ENCODE measurements around the gene IMMP2L.

Gene IMMP2L

DNA sequence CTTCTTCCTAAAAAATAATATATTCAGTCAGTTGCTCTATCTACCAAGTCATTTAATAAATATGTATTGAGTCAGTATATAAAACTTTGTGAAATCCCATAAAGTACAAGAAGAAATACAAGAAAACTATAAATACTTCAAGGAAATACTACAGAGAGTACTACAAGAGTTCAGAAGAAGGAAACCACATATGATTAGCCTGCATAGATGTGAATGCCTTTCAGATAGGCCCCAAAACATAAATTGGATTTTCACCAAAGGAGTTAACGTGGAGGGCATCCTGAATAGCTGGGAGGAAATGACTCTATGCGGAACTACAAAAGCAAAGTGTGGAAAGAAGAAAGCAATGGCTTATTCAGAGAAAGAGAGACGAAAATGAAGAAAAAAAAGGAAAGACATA is 351.3 kb downstream of the IMMP2L start:
- DNase-seq (ENCODE audit: low read depth): peak; percentile 78

DNA sequence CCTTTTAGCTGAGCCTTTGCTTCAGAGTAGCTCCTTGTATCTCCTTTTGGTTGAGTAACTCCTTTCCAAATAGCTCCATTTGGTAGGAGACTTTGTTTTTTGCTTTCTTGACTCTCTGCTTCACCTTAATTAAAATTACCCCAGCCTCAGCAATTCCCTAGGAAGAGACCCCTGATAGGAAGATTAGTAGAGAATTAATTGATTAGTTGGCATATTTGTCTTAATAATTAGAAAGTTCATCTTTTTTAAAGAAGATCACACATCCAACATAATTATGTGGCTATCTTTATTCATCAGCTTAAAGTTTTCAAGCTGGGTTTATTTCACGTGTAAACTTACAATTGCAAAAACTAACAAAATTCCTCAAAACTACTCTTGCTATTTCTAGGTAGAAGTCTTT is 352.2 kb downstream of the IMMP2L start:
- DNase-seq (ENCODE audit: low read depth): no peak

DNA sequence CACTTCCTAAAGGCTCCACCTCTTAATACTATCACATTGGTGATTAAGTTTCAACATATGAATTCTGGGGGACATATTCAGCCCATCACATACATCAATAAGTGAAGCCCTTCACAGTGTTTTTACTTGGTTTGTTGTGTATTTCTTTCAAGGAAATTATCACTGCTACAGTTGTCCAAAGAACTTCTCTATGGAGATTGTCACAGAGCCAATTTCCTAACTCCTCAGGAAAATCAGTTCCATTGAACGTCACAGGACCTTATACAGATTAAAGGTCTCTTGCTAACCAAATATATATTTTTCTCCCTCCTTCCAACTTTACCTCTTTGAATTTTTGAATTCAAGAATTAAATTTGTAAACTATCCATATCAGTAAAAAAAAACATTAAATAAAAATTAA is 357.0 kb downstream of the IMMP2L start:
- DNase-seq (ENCODE audit: low read depth): no peak

DNA sequence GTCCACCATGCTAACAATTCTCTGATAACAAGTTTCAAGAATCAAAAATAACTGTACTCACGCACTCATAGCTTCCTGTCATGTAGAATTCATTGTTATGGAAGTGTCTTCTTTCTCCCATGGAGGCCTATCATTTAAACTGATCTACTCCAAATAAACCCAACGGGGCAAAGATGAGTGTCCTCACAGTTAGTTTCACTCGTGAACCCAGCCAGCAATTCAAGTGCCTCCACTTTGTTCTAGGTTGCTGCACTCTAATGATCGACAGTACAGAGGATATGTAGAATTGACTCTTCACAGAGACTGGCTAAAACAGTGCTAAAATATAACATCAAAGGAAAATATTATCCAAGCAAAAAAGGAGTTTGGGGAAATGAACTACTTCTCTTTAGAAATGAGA is 360.0 kb downstream of the IMMP2L start:
- no peak for DNase-seq (ENCODE audit: low read depth)

DNA sequence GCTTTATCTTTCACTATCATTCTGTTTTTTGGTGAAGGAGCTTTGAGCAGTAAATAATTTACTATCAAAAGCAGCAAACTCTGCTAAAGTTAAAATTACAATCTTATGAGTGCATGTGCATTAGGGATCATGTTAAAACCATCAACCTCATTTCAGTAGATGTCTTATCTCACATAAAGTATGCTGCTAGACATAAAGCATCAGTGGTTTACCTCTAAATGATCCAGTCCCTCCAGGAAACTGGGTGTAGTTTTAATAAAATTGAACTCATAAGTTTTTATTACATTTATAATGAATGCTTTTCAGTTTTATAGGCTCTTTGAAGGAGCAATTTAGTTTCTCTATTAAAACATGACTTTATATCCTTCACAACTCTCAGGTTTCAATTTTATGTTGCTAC is 362.6 kb downstream of the IMMP2L start:
- DNase-seq (ENCODE audit: low read depth): peak; percentile 32

DNA sequence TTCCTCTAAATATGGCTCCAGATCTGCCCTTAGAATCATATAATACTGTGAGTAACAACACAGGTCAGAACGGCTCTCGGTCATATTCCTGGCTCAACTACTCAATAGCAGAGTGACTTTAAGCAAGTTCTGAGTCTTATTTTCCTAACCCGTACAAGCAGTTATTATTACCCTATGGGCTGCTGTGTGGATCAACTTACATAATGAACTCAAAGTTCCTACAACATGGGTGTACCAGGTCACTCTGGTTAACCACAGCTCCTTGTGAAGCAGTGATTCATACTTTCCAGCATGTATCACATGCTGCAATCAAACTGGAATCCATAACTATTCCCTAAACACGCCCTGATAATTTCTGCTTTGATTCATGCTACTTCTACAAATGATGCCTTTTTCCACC is 364.0 kb downstream of the IMMP2L start:
- DNase-seq (ENCODE audit: low read depth): peak; percentile 100

DNA sequence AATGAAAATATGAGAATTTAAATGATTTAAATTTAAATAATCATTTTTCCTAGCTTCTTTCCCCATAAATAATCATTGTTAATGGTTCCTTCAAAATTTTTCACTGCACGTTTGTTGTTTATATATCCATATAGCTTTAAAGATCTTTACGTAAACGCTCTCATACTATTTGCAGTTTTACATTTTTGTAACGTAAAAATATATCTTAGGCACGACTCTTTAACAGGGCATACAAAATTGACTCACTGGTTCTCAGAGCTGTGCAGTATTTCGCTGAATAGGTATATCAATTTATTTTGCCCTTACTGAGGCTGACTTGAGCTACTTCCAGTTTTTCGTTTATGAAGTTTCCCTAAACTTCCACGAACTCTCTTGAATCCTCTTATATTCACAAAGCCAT is 365.6 kb downstream of the IMMP2L start:
- no peak for DNase-seq (ENCODE audit: low read depth)

DNA sequence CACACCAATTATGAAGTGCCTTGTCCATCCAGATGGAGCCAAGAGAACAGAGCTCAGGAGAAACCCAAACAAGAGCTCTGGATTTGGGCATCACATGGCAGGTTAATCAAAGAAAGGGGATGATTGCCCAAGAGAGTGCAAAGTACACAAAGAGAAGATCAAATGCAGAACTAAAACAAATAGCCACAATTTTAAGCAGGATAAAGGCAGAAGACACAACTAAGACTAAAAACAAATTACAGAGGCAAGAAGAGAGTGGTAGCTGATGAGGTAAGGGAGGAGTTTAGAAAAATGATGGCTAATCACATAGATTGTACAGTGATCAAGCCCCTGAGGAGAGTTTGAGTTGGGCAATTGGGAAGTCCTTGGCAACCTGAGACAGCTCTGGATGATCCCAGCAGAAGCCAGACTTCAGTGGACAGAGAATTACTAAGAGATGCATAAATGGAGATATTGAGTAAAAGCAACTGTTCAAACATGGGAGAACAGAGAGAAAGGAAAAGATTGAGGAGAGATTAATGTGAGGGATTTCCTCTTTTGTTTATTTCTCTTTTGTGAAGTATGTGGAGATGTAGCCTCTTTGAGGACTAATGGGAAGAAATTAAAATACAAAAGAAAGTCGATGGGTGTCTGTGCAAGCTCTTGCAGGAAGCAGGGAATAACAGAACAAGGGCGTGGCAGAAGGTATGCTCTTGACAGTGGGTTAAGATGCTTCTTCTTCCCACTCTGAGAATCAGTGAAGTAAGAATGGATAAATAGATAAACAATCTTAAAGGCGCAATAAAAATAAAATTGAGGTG is 369.5 kb downstream of the IMMP2L start:
- DNase-seq (ENCODE audit: low read depth): no peak

DNA sequence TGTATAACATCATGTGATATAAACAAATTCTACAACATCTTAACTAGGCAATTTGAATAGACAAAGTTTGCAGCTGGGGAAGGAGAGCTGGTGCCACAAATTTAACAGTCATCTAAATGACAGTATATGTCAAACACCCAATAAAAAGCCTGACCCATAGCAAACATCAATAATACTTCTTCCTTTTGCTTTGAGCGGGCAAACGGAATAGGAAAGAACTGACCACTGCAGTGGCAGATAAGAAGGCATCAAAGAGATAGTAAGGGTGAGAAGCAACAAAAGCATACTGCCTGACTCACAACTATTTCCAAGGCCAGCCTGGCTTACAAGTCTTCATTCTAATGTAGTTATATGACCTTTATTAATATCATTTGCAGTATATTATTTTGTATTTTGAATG is 371.5 kb downstream of the IMMP2L start:
- DNase-seq (ENCODE audit: low read depth): no peak

DNA sequence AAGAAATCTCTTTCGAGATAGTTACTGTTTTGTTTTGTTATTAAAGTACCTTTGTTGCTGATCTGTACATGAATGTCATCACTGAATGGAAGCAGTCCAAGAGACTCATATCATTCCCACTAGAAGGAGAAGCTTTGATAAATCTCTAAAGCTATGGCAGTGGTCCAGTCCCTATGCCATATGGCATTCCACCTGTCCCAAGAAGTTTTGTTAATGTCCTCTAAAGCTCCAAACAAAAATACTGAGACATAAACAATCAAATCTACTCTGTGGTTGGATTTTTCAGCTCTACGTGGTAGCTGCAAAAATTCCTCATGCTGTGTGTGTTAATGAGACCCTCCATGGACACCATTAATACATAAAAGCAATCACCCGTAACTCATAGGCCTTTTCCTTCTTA is 377.3 kb downstream of the IMMP2L start:
- no peak for DNase-seq (ENCODE audit: low read depth)

DNA sequence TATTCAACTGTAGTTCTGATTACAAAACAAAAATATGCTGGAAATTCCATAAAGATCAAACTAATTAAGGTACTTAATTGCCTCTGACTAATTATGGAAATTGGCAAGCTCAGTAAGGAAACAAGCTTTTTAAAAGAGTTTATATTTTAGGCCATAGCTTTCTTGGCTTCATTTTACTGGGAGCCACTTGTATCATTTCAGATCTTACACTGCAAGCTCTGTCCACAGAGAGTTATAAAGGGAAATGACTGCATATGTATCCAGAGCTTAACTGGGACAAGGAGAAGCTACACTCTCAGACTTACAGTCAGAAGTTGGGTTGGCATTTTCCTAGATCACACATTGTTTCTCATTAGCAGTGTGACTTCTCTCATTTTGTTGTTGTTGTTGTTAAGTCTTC is 379.0 kb downstream of the IMMP2L start:
- no peak for DNase-seq (ENCODE audit: low read depth)

DNA sequence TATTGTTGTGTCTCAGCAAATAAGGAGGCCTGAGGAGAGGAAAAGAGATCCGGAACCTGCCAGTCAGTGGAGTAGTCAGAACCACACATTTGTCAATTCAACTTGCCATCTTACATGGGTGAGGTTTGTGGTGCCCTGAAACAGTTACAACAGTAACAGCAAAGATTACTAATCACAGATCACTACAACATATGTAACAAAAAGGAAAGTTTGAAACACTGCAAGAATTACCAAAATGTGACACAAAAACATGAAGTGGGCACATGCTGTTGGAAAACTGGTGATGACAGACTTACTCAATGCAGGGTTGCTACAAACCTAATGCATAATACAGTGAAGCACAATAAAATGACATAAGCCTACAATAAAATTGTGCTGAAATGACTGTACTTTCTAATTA is 382.0 kb downstream of the IMMP2L start:
- DNase-seq (ENCODE audit: low read depth): no peak

DNA sequence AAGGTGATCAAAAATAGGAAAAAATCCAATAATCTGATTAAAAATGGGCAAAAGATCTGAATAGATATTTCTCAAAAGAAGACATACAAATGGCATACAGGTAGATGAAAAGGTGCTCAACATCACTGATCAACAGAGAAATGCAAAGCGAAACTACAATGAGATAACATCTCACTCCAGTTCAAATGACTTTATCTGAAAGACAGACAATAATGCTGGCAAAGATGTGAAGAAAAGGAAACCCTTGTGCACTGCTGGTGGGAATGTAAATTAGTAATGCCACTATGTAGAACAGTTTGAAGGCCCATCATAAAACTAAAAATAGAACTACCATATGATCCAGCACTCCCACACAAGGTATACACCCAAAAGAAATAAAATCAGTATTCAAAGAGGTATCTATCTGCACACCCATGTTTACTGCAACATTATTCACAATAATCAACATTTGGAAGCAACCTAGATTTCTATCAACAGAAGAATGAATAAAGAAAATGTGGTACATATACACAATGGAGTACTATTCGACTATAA is 386.3 kb downstream of the IMMP2L start:
- no peak for DNase-seq (ENCODE audit: low read depth)

DNA sequence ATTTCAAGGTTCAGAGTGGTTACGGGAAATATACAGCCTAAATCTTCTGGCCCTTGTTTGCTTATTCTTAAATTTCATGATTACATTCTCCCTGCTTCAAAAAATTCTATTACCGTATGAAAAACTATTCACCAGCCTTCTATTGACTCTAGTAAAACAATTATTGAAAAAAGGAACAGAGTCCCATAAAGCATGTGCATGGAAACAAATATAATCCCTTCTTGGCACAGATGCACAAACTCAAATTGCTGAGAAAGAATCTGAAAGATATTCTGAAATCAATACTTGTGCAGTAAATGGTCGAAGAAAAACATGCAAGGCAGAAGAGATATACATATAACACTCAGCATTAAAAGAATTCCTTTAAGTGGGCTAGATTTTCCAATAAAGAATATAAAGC is 387.8 kb downstream of the IMMP2L start:
- DNase-seq (ENCODE audit: low read depth): no peak

DNA sequence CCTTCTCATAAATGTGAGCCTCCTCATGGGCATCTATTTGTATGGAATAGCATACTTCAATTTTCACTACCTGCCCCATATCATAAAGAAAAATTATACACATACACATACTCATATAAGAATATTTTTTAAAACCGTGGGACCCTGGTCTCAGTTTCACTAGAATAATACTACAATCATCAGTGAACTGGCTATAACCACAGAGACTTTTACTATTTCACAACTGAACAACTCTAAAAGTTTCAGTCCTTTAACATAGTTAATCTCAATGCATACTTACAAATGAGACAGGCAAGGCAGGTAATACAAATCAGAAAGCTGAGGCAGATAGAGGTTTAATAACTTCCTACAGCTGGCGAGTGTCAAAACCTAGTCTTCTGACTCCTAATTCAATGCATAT is 388.3 kb downstream of the IMMP2L start:
- no peak for DNase-seq (ENCODE audit: low read depth)

DNA sequence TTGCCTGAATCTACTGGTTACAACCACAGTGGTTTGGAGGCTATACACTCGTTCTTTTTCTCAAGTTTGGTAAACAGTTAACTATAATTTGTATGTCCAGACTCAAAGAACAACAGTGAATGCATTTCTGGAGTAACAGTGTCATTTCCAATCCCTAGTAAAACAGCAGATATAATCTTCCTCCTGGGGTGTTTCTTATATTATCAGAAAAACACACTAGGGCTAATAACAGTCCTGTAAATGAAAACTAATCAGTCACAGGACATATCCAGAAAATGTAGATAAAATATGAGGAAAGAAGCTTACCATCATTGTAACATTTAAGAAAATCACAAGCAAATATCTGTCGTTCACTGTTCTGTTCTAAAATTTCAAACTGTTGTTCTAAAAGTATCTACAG is 388.8 kb downstream of the IMMP2L start:
- no peak for DNase-seq (ENCODE audit: low read depth)

DNA sequence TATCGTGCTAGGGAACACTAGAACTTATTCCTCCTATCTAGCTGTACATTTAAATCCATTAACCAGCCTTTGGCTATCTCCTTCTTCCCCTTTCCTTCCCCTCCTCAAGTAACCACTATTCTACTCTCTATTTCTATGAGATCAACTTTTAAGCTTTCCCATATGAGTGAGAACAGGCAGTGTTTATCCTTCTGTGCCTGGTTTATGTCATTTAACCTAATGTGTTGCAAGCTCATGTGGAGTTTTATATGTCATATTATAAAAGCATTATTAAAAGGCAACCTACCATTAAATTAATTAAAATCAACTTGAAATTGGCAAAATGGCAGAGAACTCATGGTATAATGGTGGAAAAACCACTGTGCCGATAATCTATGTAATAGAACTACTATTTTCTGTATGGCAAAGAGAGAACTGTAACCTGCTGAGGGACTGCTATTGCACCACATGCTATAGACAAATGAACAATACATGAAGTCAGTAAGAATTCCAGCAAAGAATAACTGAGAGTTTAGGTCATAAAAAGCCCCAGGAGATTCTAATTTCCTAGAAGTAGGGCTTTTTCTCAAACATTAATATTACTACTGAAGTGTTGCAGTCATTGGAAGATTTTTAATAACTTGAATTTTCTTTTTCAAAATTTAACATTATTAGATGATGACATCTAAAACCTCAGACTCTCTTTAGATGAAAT is 389.6 kb downstream of the IMMP2L start:
- DNase-seq (ENCODE audit: low read depth): no peak

DNA sequence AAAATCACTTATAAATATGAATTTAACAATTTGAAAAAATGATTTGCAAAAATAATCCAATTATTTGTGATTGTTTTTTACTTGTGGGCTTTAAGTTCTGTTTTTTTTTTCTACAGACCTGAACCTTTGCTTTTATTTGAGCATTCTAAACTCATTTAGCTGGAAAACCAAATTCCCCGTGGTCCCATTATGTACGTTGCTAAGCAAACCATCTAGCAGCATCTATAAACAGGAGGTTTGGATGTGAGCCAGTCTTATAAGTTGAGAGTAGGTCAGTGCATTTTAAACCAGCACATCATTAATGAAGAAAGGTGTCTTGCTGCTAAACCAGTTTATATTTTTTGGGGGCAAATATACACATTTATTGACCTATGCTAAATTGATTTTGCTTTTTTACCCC is 394.1 kb downstream of the IMMP2L start:
- peak; percentile 33 for DNase-seq (ENCODE audit: low read depth)

DNA sequence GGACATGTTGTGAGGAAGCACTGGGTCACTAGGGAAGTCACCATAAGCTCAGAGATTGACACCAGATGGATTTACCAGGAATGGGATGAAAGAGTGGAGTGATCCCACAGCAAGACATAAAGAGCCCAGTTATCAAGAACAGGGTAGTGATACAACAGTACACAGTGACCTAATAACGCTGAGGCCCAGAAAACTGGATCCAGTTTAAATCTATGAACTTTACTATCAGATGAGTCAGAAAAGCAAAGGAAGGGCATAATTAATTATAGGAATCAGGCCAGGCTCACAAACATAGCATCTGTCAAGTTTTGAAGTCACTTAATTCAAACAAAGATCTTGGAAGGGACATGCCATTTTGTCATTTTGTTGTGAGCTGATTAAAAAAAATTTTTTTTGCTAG is 397.9 kb downstream of the IMMP2L start:
- DNase-seq (ENCODE audit: low read depth): no peak

DNA sequence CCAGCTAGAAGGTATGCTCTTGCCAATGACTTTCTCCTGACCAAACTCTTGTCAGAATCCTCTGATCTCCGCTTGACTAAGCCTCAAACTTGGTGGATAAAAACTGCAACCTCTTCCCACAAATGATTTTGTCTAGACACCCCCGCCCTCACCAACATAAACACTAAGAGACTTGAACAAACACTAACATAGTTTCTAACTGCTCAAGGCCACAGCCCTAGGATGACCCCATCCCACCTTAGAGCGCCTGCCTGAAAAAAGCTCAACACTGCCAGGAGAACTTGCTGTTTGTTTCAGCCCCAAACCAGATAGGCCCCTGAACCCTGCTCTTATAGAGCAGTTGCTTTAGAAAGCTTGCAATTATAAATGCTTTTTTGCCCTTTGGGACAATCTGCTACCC is 399.6 kb downstream of the IMMP2L start:
- peak; percentile 34 for DNase-seq (ENCODE audit: low read depth)

DNA sequence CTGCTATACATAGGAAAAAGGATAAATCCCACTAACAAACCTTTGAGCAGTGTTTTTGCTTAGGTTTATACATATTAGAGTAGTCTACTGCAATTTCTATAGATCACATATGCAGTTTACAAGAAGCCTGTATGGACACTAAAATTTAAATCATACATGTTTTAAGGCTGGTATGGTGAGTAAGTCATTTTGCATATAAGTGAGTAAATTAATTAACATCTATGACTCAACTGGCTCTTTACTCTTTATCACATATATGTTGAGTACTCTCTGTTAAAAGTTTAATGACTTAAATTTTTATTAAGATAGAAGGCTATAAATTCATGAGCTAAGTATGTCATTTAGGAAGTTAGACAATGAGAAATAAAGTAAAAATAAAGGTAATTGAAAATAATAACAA is 402.0 kb downstream of the IMMP2L start:
- DNase-seq (ENCODE audit: low read depth): no peak

DNA sequence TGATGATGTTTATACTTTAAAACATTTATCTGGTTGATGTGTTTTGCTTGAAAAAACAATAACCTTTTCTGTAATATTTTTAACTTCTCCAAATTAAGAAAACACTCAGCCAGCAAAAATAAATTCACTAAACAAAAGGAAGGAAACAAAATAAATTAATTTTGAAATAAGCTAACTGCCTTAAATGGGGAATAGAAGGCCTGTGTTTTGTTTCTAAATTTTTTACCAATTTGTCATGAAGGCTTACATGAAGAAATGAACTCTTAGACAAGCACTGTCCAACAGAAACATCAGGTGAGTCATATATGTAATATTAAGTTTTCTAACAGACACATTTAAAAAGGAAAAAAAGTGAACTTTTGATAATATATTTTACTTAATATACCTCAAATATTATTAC is 402.9 kb downstream of the IMMP2L start:
- DNase-seq (ENCODE audit: low read depth): peak; percentile 76

DNA sequence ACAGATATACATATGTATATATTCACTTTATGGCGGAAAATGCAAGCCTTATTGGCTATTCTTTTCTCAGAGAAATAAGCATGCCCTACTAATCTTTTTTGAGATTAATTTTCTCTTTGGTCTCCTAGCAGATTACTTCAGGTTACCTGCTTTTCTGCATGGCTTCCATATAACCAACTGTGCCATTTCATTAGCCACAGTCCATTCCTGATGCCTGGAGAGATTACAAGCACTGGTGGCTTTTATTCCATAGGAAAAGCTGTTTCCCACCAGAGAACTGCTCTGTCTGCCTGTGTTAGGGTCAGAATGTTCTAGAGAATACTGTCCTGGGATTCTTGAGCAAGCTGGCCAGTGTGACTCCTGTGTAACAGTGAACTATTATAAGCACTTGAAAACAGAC is 411.6 kb downstream of the IMMP2L start:
- no peak for DNase-seq (ENCODE audit: low read depth)
